ENCODE measurements around the gene AGPAT1. TPM values are rescaled to one million over a fixed set of nuclear protein-coding genes. Genes with fewer than 3 reads are reported as not detected.

The AGPAT1 gene
- polyA plus RNA-seq, 2 donors, result 15.3 to 18.3 TPM

DNA sequence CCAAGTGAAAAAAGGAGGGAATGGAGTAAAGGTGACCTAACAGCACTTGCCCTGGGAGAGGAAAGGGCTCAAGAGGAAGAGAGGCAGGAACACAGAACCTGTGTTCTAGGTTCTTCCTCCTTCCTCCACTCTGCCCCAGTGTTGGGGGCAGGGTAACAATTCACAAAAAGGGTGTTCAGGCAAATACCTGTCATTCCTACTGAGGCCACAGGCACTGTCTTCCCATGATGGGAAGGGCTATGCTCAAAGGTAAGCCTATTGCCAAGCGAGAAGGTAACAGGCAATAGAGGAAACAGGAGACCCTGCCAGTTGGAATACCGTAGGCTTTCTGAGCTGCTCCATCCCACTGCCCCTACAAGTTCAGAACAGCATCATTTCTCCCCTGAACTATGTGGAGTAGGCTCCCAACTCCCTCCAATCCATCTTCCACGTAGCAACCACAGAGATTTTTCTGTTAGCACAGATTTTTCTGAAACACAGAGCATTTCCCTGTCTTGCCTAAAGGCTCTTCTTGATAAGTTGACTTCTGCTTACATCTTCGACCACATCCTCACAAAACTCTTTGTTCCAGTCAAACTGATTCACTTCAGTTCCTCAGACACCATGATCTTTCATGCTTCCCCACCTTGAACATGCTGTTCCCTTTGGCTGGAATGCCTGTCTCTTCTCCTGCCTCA is 2.7 kb downstream of the AGPAT1 start:
- Histone ChIP-seq H3K27ac (ENCODE audit: low read depth in 2 of 2, low read length in 1 of 2) (peak overlapping the region in 1 of 2 donors; percentile 1), H3K9me3 (ENCODE audit: control insufficient read depth in 2 of 2, insufficient read depth in 1 of 2, low read depth in 1 of 2, low read length in 1 of 2) (no peaks in the 10 kb centered on the region), H3K4me3 (ENCODE audit: low read depth in 1 of 2, low read length in 2 of 2) (no peak overlapping the region), H3K4me1 (ENCODE audit: control insufficient read depth in 2 of 2, insufficient read depth in 2 of 2, low read length in 1 of 2) (peaks cover 2 to 3% of the 10 kb centered on the region in 2 donors), H3K36me3 (ENCODE audit: control insufficient read depth in 2 of 2, insufficient read depth in 2 of 2, low read length in 1 of 2) (peaks cover 0 to 22% of the 10 kb centered on the region in 2 donors), H3K27me3 (ENCODE audit: control insufficient read depth in 1 of 2, insufficient read depth in 2 of 2, low read length in 2 of 2) (no peaks in the 10 kb centered on the region)
- WGBS, 2 donors, result 65 to 72% methylated on average over 4 of the region's 4 CpGs

DNA sequence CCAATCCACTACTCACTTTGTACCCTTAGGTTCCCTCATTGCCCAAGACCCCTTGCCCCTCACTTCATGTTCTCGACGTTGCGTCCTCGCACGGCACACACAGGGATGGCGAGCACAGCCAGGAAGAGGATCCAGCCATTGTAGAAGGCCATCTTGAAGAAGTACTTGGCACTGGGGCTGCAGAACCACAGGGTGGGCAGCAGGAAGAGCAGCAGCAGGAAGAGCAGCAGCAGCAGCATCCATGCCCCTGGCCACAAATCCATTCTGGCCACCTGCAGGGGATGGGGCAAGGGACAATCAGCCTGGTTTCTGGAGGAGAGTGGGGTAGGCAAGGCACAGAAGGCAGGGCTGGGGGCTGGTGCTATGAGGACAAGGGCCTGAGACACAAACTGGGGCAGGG is 4.7 kb downstream of the AGPAT1 start:
- H3K9me3 ChIP-seq (ENCODE audit: control insufficient read depth in 2 of 2, insufficient read depth in 1 of 2, low read depth in 1 of 2, low read length in 1 of 2), result no peaks in the 10 kb centered on the region
- no peaks in the 10 kb centered on the region for H3K27me3 ChIP-seq (ENCODE audit: control insufficient read depth in 1 of 2, insufficient read depth in 2 of 2, low read length in 2 of 2)
- 93 to 96% methylated on average over 6 of the region's 6 CpGs for WGBS, 2 donors
- peaks cover 0 to 37% of the 10 kb centered on the region in 2 donors for H3K36me3 ChIP-seq (ENCODE audit: control insufficient read depth in 2 of 2, insufficient read depth in 2 of 2, low read length in 1 of 2)
- H3K27ac ChIP-seq (ENCODE audit: low read depth in 2 of 2, low read length in 1 of 2), result no peak overlapping the region
- peaks cover 2 to 6% of the 10 kb centered on the region in 2 donors for H3K4me1 ChIP-seq (ENCODE audit: control insufficient read depth in 2 of 2, insufficient read depth in 2 of 2, low read length in 1 of 2)
- H3K4me3 ChIP-seq (ENCODE audit: low read depth in 1 of 2, low read length in 2 of 2), result no peak overlapping the region

DNA sequence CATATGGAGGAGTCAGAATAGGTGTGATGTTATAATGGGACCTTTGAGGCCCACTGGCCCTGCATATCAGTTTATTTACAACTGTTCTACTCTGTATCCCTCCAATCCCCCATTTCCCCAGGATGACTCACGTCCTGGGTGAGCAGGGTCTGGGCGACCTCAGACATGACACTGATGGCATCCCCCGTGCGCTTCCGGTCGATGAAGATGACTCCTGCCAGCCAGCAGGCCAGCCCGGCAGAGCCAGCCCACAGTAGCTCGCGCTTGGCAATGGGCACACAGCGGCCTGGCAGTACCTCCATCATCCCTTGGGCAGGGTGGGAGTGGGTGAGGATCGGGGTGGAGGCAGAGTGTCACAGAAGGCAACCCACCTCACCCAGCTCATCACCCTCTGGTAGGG is 5.6 kb downstream of the AGPAT1 start:
- Histone ChIP-seq H3K36me3 (ENCODE audit: control insufficient read depth in 2 of 2, insufficient read depth in 2 of 2, low read length in 1 of 2) (peaks cover 0 to 43% of the 10 kb centered on the region in 2 donors), H3K4me1 (ENCODE audit: control insufficient read depth in 2 of 2, insufficient read depth in 2 of 2, low read length in 1 of 2) (peaks cover 2 to 5% of the 10 kb centered on the region in 2 donors), H3K9me3 (ENCODE audit: control insufficient read depth in 2 of 2, insufficient read depth in 1 of 2, low read depth in 1 of 2, low read length in 1 of 2) (no peaks in the 10 kb centered on the region), H3K27ac (ENCODE audit: low read depth in 2 of 2, low read length in 1 of 2) (no peak overlapping the region), H3K27me3 (ENCODE audit: control insufficient read depth in 1 of 2, insufficient read depth in 2 of 2, low read length in 2 of 2) (no peaks in the 10 kb centered on the region), H3K4me3 (ENCODE audit: low read depth in 1 of 2, low read length in 2 of 2) (no peak overlapping the region)
- 91 to 93% methylated on average over 11 of the region's 11 CpGs for WGBS, 2 donors

GRCh38 chr6:32168807-32169591 is 6.9 kb downstream of the AGPAT1 start:
- H3K4me3 ChIP-seq (ENCODE audit: low read depth in 1 of 2, low read length in 2 of 2), result no peak overlapping the region
- no peaks in the 10 kb centered on the region for H3K9me3 ChIP-seq (ENCODE audit: control insufficient read depth in 2 of 2, insufficient read depth in 1 of 2, low read depth in 1 of 2, low read length in 1 of 2)
- H3K27me3 ChIP-seq (ENCODE audit: control insufficient read depth in 1 of 2, insufficient read depth in 2 of 2, low read length in 2 of 2), result no peaks in the 10 kb centered on the region
- H3K4me1 ChIP-seq (ENCODE audit: control insufficient read depth in 2 of 2, insufficient read depth in 2 of 2, low read length in 1 of 2), result peaks cover 0 to 3% of the 10 kb centered on the region in 2 donors
- WGBS, 2 donors, result 78 to 84% methylated on average over 10 to 11 of the region's 11 CpGs
- peaks cover 0 to 43% of the 10 kb centered on the region in 2 donors for H3K36me3 ChIP-seq (ENCODE audit: control insufficient read depth in 2 of 2, insufficient read depth in 2 of 2, low read length in 1 of 2)
- H3K27ac ChIP-seq (ENCODE audit: low read depth in 2 of 2, low read length in 1 of 2), result no peak overlapping the region

DNA sequence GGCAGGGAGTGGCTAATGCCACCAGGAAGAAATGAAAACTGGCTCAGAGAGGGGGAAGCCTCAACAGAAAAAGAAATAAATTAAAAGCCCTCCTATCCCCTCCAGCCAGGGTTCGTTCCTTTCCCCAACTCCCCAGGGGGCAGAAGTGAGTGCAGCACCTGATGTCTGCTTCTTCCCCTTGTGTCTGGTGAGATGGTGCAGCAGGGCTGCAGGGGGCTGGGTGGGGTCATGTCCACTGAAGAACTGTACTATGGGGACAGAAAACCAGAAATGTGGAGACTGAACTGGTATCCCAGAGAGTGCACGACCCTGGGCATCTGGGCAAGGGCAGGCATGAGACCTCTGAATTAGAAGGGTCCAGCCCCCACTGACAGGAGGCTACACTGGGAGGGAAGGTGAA is 7.5 kb downstream of the AGPAT1 start:
- peaks cover 0 to 43% of the 10 kb centered on the region in 2 donors for H3K36me3 ChIP-seq (ENCODE audit: control insufficient read depth in 2 of 2, insufficient read depth in 2 of 2, low read length in 1 of 2)
- peaks cover 0 to 3% of the 10 kb centered on the region in 2 donors for H3K4me1 ChIP-seq (ENCODE audit: control insufficient read depth in 2 of 2, insufficient read depth in 2 of 2, low read length in 1 of 2)
- H3K27ac ChIP-seq (ENCODE audit: low read depth in 2 of 2, low read length in 1 of 2), result peak overlapping the region in 1 of 2 donors; percentile 3
- no peaks in the 10 kb centered on the region for H3K27me3 ChIP-seq (ENCODE audit: control insufficient read depth in 1 of 2, insufficient read depth in 2 of 2, low read length in 2 of 2)
- no peak overlapping the region for H3K4me3 ChIP-seq (ENCODE audit: low read depth in 1 of 2, low read length in 2 of 2)
- 69 to 79% methylated on average over 2 of the region's 2 CpGs for WGBS, 2 donors
- H3K9me3 ChIP-seq (ENCODE audit: control insufficient read depth in 2 of 2, insufficient read depth in 1 of 2, low read depth in 1 of 2, low read length in 1 of 2), result no peaks in the 10 kb centered on the region

DNA sequence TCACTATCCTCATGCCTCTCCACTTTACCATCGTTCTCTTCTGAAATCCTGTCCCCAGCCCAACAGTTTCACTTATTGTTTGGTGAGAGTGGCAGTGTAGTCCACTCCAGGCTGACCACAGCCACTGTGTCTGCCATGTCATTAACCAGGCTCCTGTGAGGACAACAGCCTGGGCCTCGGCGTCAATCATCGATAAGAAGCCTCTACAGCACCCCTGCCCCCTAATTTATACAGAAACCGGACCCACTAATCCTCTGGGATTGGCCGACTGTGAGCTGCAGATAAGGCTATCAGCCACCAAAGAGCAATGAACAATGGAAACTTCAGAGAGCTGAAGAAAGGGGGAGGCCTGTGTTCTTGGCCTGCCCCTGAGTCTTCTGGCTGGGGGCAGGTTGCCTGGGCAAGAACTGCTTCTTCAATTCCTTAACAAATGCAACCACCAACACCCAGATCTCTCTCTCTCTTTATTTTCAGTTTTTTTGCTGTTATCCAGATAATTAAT is 8.1 kb downstream of the AGPAT1 start:
- Histone ChIP-seq H3K4me3 (ENCODE audit: low read depth in 1 of 2, low read length in 2 of 2) (no peak overlapping the region), H3K9me3 (ENCODE audit: control insufficient read depth in 2 of 2, insufficient read depth in 1 of 2, low read depth in 1 of 2, low read length in 1 of 2) (no peaks in the 10 kb centered on the region), H3K27ac (ENCODE audit: low read depth in 2 of 2, low read length in 1 of 2) (no peak overlapping the region), H3K27me3 (ENCODE audit: control insufficient read depth in 1 of 2, insufficient read depth in 2 of 2, low read length in 2 of 2) (no peaks in the 10 kb centered on the region), H3K4me1 (ENCODE audit: control insufficient read depth in 2 of 2, insufficient read depth in 2 of 2, low read length in 1 of 2) (peaks cover 0 to 3% of the 10 kb centered on the region in 2 donors), H3K36me3 (ENCODE audit: control insufficient read depth in 2 of 2, insufficient read depth in 2 of 2, low read length in 1 of 2) (peaks cover 0 to 44% of the 10 kb centered on the region in 2 donors)
- WGBS, 2 donors, result 68 to 73% methylated on average over 6 of the region's 6 CpGs

GRCh38 chr6:32167154-32167760 is 8.6 kb downstream of the AGPAT1 start:
- Histone ChIP-seq H3K27ac (ENCODE audit: low read depth in 2 of 2, low read length in 1 of 2) (no peak overlapping the region), H3K27me3 (ENCODE audit: control insufficient read depth in 1 of 2, insufficient read depth in 2 of 2, low read length in 2 of 2) (no peaks in the 10 kb centered on the region), H3K4me3 (ENCODE audit: low read depth in 1 of 2, low read length in 2 of 2) (no peak overlapping the region), H3K9me3 (ENCODE audit: control insufficient read depth in 2 of 2, insufficient read depth in 1 of 2, low read depth in 1 of 2, low read length in 1 of 2) (no peaks in the 10 kb centered on the region), H3K4me1 (ENCODE audit: control insufficient read depth in 2 of 2, insufficient read depth in 2 of 2, low read length in 1 of 2) (peaks cover 0 to 3% of the 10 kb centered on the region in 2 donors), H3K36me3 (ENCODE audit: control insufficient read depth in 2 of 2, insufficient read depth in 2 of 2, low read length in 1 of 2) (peaks cover 0 to 49% of the 10 kb centered on the region in 2 donors)
- 74 to 77% methylated on average over 32 of the region's 32 CpGs for WGBS, 2 donors

GRCh38 chr6:32166411-32167061 is 9.3 kb downstream of the AGPAT1 start:
- H3K9me3 ChIP-seq (ENCODE audit: control insufficient read depth in 2 of 2, insufficient read depth in 1 of 2, low read depth in 1 of 2, low read length in 1 of 2), result no peaks in the 10 kb centered on the region
- no peak overlapping the region for H3K4me3 ChIP-seq (ENCODE audit: low read depth in 1 of 2, low read length in 2 of 2)
- peaks cover 0 to 3% of the 10 kb centered on the region in 2 donors for H3K4me1 ChIP-seq (ENCODE audit: control insufficient read depth in 2 of 2, insufficient read depth in 2 of 2, low read length in 1 of 2)
- H3K36me3 ChIP-seq (ENCODE audit: control insufficient read depth in 2 of 2, insufficient read depth in 2 of 2, low read length in 1 of 2), result peaks cover 0 to 49% of the 10 kb centered on the region in 2 donors
- H3K27ac ChIP-seq (ENCODE audit: low read depth in 2 of 2, low read length in 1 of 2), result no peak overlapping the region
- no peaks in the 10 kb centered on the region for H3K27me3 ChIP-seq (ENCODE audit: control insufficient read depth in 1 of 2, insufficient read depth in 2 of 2, low read length in 2 of 2)
- 85% methylated on average over 30 of the region's 30 CpGs for WGBS, 2 donors

DNA sequence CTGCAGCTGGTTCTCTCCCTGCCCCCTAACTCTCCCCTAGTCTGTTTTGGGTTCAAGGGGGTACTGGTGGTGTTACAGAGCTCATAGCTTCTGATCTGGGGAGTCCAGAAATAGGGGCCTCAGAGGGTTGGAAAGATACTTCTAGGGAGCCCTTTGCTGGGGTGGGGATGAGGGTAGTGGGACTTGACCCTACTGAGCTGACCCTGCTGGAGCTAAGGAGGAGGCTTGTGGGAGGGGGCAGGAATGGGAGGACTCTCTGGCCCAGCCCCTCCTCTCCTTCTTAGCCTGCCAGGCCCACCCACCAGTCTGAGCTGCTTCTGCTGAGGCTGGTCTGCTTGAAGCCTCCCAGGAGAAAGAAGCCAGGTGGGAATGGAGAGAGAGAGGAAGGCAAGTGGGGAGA is 11.6 kb downstream of the AGPAT1 start, which contains the start of gene EGFL8:
Gene EGFL8, plus strand, starts transcription at position 301 of the 400 bp plus-strand sequence. CDS start 1,571 bp downstream, outside the sequence.
- peaks cover 0 to 33% of the 10 kb centered on the region in 2 donors for H3K36me3 ChIP-seq (ENCODE audit: control insufficient read depth in 2 of 2, insufficient read depth in 2 of 2, low read length in 1 of 2)
- H3K4me3 ChIP-seq (ENCODE audit: low read depth in 1 of 2, low read length in 2 of 2), result no peak within 1 kb of the TSS
- H3K4me1 ChIP-seq (ENCODE audit: control insufficient read depth in 2 of 2, insufficient read depth in 2 of 2, low read length in 1 of 2), result peaks cover 0 to 3% of the 10 kb centered on the region in 2 donors
- H3K9me3 ChIP-seq (ENCODE audit: control insufficient read depth in 2 of 2, insufficient read depth in 1 of 2, low read depth in 1 of 2, low read length in 1 of 2), result no peaks in the 10 kb centered on the region
- no peaks in the 10 kb centered on the region for H3K27me3 ChIP-seq (ENCODE audit: control insufficient read depth in 1 of 2, insufficient read depth in 2 of 2, low read length in 2 of 2)
- no peak within 1 kb of the TSS for H3K27ac ChIP-seq (ENCODE audit: low read depth in 2 of 2, low read length in 1 of 2)

All from esophagus (tissue), 2 donors.